B cell (primary cell): ENCODE results near the gene WWTR1. TPM values are rescaled to one million over a fixed set of nuclear protein-coding genes. Genes with fewer than 3 reads are reported as not detected.

ENCODE experiments used
- ATAC-seq: fragments of 200-7000 bp; cut with Tn5 transposase; one replicate; pipeline ENCODE4 v1.10.0; 2021; ENCODE audit warnings: low read depth, mild to moderate bottlenecking, moderate number of reproducible peaks, moderate library complexity
- CTCF ChIA-PET: fragments of 350-600 bp; sonication (Branson Sonifier 250); formaldehyde crosslinking; loops from one replicate; lab custom pipeline; 2021; ENCODE audit warnings: antibody characterized with exemption, inconsistent platforms; lab: Charles Lee
- POLR2A ChIA-PET: fragments of 350-600 bp; sonication (Branson Sonifier 250); formaldehyde crosslinking; loops from one replicate; lab custom pipeline; 2021; ENCODE audit warnings: antibody characterized with exemption; lab: Charles Lee
- DNase-seq: peaks from one replicate; pipeline ENCODE4 v3.0.0; 2013
- H2AFZ ChIP-seq: 2 replicates; pipeline ENCODE4 v1.6.1; 2012; ENCODE audit warnings: mild to moderate bottlenecking, low read depth, low read length; ENCODE audit not compliant: insufficient read depth, poor library complexity, severe bottlenecking
- H3K27ac ChIP-seq, 2 donors: 1 replicate in 1 of 2; 2 replicates in 1 of 2; pipeline ENCODE4 v1.5.1; 2012 to 2013; ENCODE audit warnings: low read length in 2 of 2, mild to moderate bottlenecking in 2 of 2, moderate library complexity in 1 of 2
- H3K27me3 ChIP-seq, 4 experiments: fragments of 200-600 bp in 1 of 4; sonication (generic) in 1 of 4; replicated peaks in 1 of 4; 1 replicate in 2 of 4; 2 replicates in 2 of 4; pipeline versions ENCODE4 v1.6.1 to v1.7.0; 2013 to 2016; ENCODE audit warnings: low read length in 3 of 4, mild to moderate bottlenecking in 2 of 4, mixed read lengths in 1 of 4, moderate library complexity in 1 of 4; ENCODE audit not compliant: insufficient read depth in 4 of 4, control insufficient read depth in 3 of 4; ENCODE audit errors: control extremely low read depth in 1 of 4
- H3K36me3 ChIP-seq, 2 experiments: replicated peaks in 1 of 2; 1 replicate in 1 of 2; 2 replicates in 1 of 2; pipeline versions ENCODE4 v1.6.1 to v1.7.1; 2013; ENCODE audit warnings: low read length in 1 of 2; ENCODE audit not compliant: insufficient read depth in 2 of 2, control insufficient read depth in 1 of 2; ENCODE audit errors: control extremely low read depth in 1 of 2, extremely low read depth in 1 of 2
- H3K4me1 ChIP-seq, 2 donors: fragments of 200-600 bp in 1 of 2; sonication (generic) in 1 of 2; 1 replicate in 1 of 2; 2 replicates in 1 of 2; pipeline versions ENCODE4 v1.5.1 to v1.6.1; 2013 to 2017; ENCODE audit warnings: low read length in 2 of 2; ENCODE audit not compliant: control insufficient read depth in 2 of 2, insufficient read depth in 2 of 2
- H3K4me2 ChIP-seq: replicated peaks from 2 replicates; pipeline ENCODE3; 2012; ENCODE audit warnings: mild to moderate bottlenecking, low read depth, low read length; ENCODE audit not compliant: poor library complexity, severe bottlenecking
- H3K4me3 ChIP-seq, 5 experiments: fragments of 200-600 bp in 1 of 5; sonication (generic) in 1 of 5; 1 replicate in 3 of 5; 2 replicates in 2 of 5; pipeline versions ENCODE4 v1.5.1 to v1.7.0; 2011 to 2016; ENCODE audit warnings: low read length in 4 of 5, mild to moderate bottlenecking in 4 of 5, low read depth in 2 of 5, control low read depth in 1 of 5, moderate library complexity in 1 of 5; ENCODE audit not compliant: insufficient read depth in 1 of 5; ENCODE audit errors: control extremely low read depth in 1 of 5, extremely low read depth in 1 of 5
- H3K79me2 ChIP-seq: fragments of 200-600 bp; sonication (generic); one replicate; pipeline ENCODE4 v1.6.0; 2016; ENCODE audit warnings: low read length; ENCODE audit not compliant: control insufficient read depth, insufficient read depth
- H3K9ac ChIP-seq: fragments of 200-600 bp; sonication (generic); 2 replicates; pipeline ENCODE4 v1.6.1; 2017; ENCODE audit warnings: mild to moderate bottlenecking, low read length, moderate library complexity
- H3K9me3 ChIP-seq, 3 donors: one replicate each; pipeline versions ENCODE4 v1.6.1 to v1.7.1; 2013; ENCODE audit warnings: low read length in 2 of 3; ENCODE audit not compliant: control insufficient read depth in 2 of 3, insufficient read depth in 1 of 3; ENCODE audit errors: control extremely low read depth in 1 of 3
- H4K20me1 ChIP-seq: 2 replicates; pipeline ENCODE4 v1.6.0; 2012; ENCODE audit warnings: mild to moderate bottlenecking, low read length; ENCODE audit not compliant: insufficient read depth, control insufficient read depth, poor library complexity, severe bottlenecking
- H3K27ac Mint-ChIP-seq: one replicate; pipeline ENCODE4 v1.8.0; 2021; ENCODE audit warnings: mixed read lengths
- H3K27me3 Mint-ChIP-seq: one replicate; pipeline ENCODE4 v1.8.0; 2021; ENCODE audit warnings: mixed read lengths
- H3K4me1 Mint-ChIP-seq: one replicate; pipeline ENCODE4 v1.8.0; 2021; ENCODE audit warnings: mixed read lengths
- H3K4me3 Mint-ChIP-seq: one replicate; pipeline ENCODE4 v1.8.0; 2021; ENCODE audit warnings: mixed read lengths
- H3K9me3 Mint-ChIP-seq: one replicate; pipeline ENCODE4 v1.8.0; 2022; ENCODE audit warnings: mixed read lengths; ENCODE audit not compliant: insufficient read depth
- EZH2 ChIP-seq: IDR thresholded peaks from 2 replicates; pipeline ENCODE4 v1.6.1; 2012; ENCODE audit warnings: borderline replicate concordance, low read depth, mild to moderate bottlenecking, moderate library complexity, low read length; ENCODE audit not compliant: insufficient read depth, poor library complexity, severe bottlenecking
- WGBS: methylation state at CpG from one replicate; pipeline ENCODE4 v1.1.5; 2013; ENCODE audit warnings: missing lambda C conversion rate; ENCODE audit not compliant: insufficient coverage; 5-methylcytosine and 5-hydroxymethylcytosine counted together
- intact Hi-C: fragments of 100-400 bp; cut with micrococcal nuclease; formaldehyde crosslinking; loops from one replicate; pipeline ENCODE4 v1.10.0; 2022
- polyA plus RNA-seq: library from polyadenylated mRNA; depleted of rRNA; stranded (reverse); fragments of >200 nt; gene quantifications from 2 replicates; pipeline ENCODE4 v1.2.3, GENCODE V29; 2012
- total RNA-seq, 2 donors: library from RNA; stranded (reverse); fragments of 120-200 nt in 1 of 2; gene quantifications; 1 replicate in 1 of 2; 2 replicates in 1 of 2; pipeline versions ENCODE4 v1.2.3 to v1.2.4, GENCODE V29; 2013 to 2022
- TF ChIP-seq, protein P1 (sequence below): fragments of 200-600 bp; IDR thresholded peaks from one replicate; pipeline ENCODE4 v1.8.0; 2022; ENCODE audit warnings: antibody characterized with exemption, mild to moderate bottlenecking

The WWTR1 gene
- total and polyA plus RNA-seq, 2 donors (not counting 1 experiment from before 2014, with no cell fraction given) = 0.79 to 2.3 TPM

DNA sequence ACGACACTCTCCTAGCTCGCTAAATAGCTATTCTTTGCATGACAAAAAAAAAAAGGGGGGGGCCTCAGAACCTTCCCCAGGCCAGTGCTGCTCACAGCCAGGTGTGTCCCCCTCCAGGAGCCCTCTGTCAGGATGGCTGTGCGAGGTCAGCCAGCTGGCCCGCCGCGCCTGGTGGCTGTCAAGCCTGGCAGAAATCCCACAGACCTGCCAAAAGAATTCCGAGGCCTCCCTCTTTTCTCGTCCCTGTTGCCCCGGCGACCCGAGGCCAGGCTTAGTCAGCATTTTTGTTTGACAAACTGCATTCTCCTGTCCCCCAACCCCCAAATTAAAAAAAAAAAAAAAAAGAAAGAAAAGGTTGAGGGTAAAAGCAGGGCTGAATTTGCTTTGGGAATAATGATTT lies 121.4 kb downstream of the WWTR1 start:
- no peak overlapping the region for H2AFZ ChIP-seq

DNA sequence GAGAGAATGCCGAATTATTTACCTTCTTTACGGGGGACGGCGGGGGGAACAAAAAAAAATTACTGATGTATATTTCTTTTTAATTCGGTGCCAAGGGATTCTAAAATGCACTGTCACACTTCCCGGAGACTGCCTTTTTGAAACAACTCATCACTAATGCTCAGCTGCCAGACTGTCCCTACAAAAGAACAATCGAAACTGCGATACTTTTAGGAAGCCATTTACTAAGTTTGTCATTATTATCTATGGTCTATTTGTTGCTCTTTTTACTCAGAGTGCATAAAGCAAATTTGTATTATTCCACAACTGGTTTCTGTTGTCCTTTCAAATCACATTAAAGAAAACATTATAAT lies 122.5 kb downstream of the WWTR1 start:
- DNase-seq = no peak

More for the DNA sequence above, 121.4 kb downstream of the WWTR1 start:
- ATAC-seq (no peak), DNase-seq (no peak)
- no peaks in the 10 kb centered on the region for H3K27me3 ChIP-seq
- WGBS = 84% methylated on average over 11 of the region's 11 CpGs
- no peaks in the 10 kb centered on the region for H3K9me3 Mint-ChIP-seq
- H3K36me3 ChIP-seq = no peaks in the 10 kb centered on the region
- no peaks in the 10 kb centered on the region for H4K20me1 ChIP-seq
- ChIA-PET POLR2A (no interaction called here), CTCF (no interaction called here)
- H3K4me1 Mint-ChIP-seq = peaks cover 11% of the 10 kb centered on the region
- peaks cover 7 to 8% of the 10 kb centered on the region in 2 donors for H3K4me1 ChIP-seq
- H3K27ac ChIP-seq = no peak overlapping the region
- no peaks in the 10 kb centered on the region for H3K79me2 ChIP-seq
- no peak overlapping the region for H3K27ac Mint-ChIP-seq
- no peak overlapping the region for H3K9ac ChIP-seq
- intact Hi-C loops = no loop called here
- no peaks in the 10 kb centered on the region for H3K9me3 ChIP-seq
- no peak overlapping the region for H3K4me3 ChIP-seq
- no peak for TF ChIP-seq EZH2
- TF ChIP-seq, protein P1, sequence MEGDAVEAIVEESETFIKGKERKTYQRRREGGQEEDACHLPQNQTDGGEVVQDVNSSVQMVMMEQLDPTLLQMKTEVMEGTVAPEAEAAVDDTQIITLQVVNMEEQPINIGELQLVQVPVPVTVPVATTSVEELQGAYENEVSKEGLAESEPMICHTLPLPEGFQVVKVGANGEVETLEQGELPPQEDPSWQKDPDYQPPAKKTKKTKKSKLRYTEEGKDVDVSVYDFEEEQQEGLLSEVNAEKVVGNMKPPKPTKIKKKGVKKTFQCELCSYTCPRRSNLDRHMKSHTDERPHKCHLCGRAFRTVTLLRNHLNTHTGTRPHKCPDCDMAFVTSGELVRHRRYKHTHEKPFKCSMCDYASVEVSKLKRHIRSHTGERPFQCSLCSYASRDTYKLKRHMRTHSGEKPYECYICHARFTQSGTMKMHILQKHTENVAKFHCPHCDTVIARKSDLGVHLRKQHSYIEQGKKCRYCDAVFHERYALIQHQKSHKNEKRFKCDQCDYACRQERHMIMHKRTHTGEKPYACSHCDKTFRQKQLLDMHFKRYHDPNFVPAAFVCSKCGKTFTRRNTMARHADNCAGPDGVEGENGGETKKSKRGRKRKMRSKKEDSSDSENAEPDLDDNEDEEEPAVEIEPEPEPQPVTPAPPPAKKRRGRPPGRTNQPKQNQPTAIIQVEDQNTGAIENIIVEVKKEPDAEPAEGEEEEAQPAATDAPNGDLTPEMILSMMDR = no peak
- no peak overlapping the region for H3K4me2 ChIP-seq
- no peak overlapping the region for H3K4me3 Mint-ChIP-seq
- H3K27me3 Mint-ChIP-seq = peaks cover 6% of the 10 kb centered on the region

More for the DNA sequence above, 122.5 kb downstream of the WWTR1 start:
- no CpG with 5 or more reads among the region's 8 CpGs for WGBS
- peaks cover 11% of the 10 kb centered on the region for H3K4me1 Mint-ChIP-seq
- intact Hi-C loops = no loop called here
- peaks cover 6% of the 10 kb centered on the region for H3K27me3 Mint-ChIP-seq
- Histone ChIP-seq H3K4me1 (peaks cover 7 to 8% of the 10 kb centered on the region in 2 donors), H3K9me3 (no peaks in the 10 kb centered on the region), H3K27me3 (no peaks in the 10 kb centered on the region), H3K4me2 (no peak overlapping the region), H4K20me1 (no peaks in the 10 kb centered on the region), H3K36me3 (no peaks in the 10 kb centered on the region), H3K79me2 (no peaks in the 10 kb centered on the region), H2AFZ (no peak overlapping the region), H3K9ac (no peak overlapping the region), H3K4me3 (no peak overlapping the region), H3K27ac (no peak overlapping the region)
- no peak overlapping the region for H3K27ac Mint-ChIP-seq
- POLR2A ChIA-PET = no interaction called here
- no peaks in the 10 kb centered on the region for H3K9me3 Mint-ChIP-seq
- CTCF ChIA-PET = interaction anchor here (0.9 kb wide), 1 partner anchor 35 kb away, joined by 3 read pairs; no protein-coding TSS in a partner anchor
- ATAC-seq = no peak
- no peak overlapping the region for H3K4me3 Mint-ChIP-seq
- TF ChIP-seq EZH2 = no peak
- TF ChIP-seq, protein P1 = no peak
